ENCODE data around the gene HNRNPH3.
A peak's percentile ranks its signal among the peaks of the same experiment; 100 is the strongest.
"Not testable (repeated sequence)": the region's sequence is repeated elsewhere in the genome, so short reads cannot be mapped to it uniquely, and the experiment has no call there.

HNRNPH3 gene

GRCh38 chr10:68305854-68306253, 26.0 kb upstream of the HNRNPH3 start:
- H3K4me3 ChIP-seq (ENCODE audit: low read length) = no peak overlapping the region
- no peaks in the 10 kb centered on the region for H3K4me1 ChIP-seq (ENCODE audit: control insufficient read depth, insufficient read depth, low read length)
- H3K9me3 ChIP-seq (replicated peaks; ENCODE audit: low read length) = no peaks in the 10 kb centered on the region
- no peak overlapping the region for H3K9ac ChIP-seq (ENCODE audit: low read depth, low read length)
- no peaks in the 10 kb centered on the region for H3K36me3 ChIP-seq (ENCODE audit: insufficient read depth, low read length)
- no peaks in the 10 kb centered on the region for H3K27me3 ChIP-seq (ENCODE audit: control insufficient read depth, insufficient read depth, low read length)
- H3K4me2 ChIP-seq (ENCODE audit: low read length) = no peak overlapping the region

DNA sequence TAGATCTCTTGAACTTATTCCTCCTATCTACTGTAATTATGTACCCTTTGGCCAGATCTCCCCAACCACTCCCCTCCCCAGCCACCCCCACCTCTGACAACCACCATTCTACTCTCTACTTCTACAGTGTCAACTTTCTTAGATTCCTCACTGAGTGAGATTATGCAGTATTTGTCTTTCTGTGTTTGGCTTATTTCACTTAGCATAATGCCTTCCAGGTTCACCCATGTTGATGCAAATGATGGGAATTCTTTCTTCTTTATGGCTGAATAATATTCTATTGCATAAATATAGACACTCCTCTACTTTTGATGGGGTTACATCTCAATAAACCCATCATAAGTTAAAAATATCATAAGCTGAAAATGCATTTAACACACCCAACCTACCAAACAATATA, 21.3 kb upstream of the HNRNPH3 start:
- Histone ChIP-seq H3K9me3 (replicated peaks; ENCODE audit: low read length) (no peaks in the 10 kb centered on the region), H3K4me1 (ENCODE audit: control insufficient read depth, insufficient read depth, low read length) (no peaks in the 10 kb centered on the region), H3K36me3 (ENCODE audit: insufficient read depth, low read length) (no peaks in the 10 kb centered on the region), H3K4me3 (ENCODE audit: low read length) (no peak overlapping the region), H3K27me3 (ENCODE audit: control insufficient read depth, insufficient read depth, low read length) (no peaks in the 10 kb centered on the region), H3K9ac (ENCODE audit: low read depth, low read length) (no peak overlapping the region), H3K4me2 (ENCODE audit: low read length) (no peak overlapping the region)

DNA sequence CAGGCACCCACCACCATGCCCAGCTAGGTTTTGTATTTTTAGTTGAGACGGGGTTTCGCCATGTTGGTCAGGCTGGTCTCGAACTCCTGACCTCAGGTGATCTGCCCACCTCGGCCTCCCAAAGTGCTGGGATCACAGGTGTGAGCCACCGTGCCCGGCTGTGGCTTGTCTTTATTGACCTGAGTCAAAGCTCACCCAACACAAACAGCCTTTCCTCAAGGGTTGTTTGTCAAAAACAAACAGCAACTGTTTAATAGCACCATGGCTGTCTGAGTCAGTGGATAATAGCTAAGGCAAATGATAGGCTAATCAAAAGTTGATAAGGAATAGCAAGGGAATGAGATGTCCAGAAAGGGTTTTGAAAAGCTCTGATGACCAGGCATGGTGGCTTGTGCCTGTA, 16.9 kb upstream of the HNRNPH3 start:
- not testable (repeated sequence) for H3K36me3 ChIP-seq (ENCODE audit: insufficient read depth, low read length); H3K9ac ChIP-seq (ENCODE audit: low read depth, low read length); H3K4me1 ChIP-seq (ENCODE audit: control insufficient read depth, insufficient read depth, low read length); H3K9me3 ChIP-seq (replicated peaks; ENCODE audit: low read length); H3K4me3 ChIP-seq (ENCODE audit: low read length); H3K4me2 ChIP-seq (ENCODE audit: low read length); H3K27me3 ChIP-seq (ENCODE audit: control insufficient read depth, insufficient read depth, low read length)

DNA sequence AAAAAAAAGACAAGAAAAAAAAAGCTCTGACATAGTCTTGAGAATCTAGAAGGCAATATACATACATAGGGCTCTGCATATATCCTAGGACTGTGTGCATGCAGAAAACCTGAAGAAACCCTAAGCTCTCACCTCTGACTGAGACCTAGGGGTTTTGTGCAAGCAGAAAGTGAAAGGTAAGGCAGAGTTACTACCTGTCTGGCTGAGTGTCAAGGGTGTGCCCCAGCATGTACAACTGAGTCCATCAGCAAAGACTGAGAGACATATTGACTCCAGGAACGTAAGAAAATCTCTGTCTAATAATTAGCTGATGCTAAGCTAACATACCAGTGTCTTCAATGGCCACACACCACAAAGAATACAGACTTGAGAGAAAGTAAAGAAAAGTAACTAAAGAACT, 16.3 kb upstream of the HNRNPH3 start:
- H3K4me1 ChIP-seq (ENCODE audit: control insufficient read depth, insufficient read depth, low read length) = no peaks in the 10 kb centered on the region
- no peak overlapping the region for H3K9ac ChIP-seq (ENCODE audit: low read depth, low read length)
- no peaks in the 10 kb centered on the region for H3K27me3 ChIP-seq (ENCODE audit: control insufficient read depth, insufficient read depth, low read length)
- H3K36me3 ChIP-seq (ENCODE audit: insufficient read depth, low read length) = no peaks in the 10 kb centered on the region
- H3K4me3 ChIP-seq (ENCODE audit: low read length) = no peak overlapping the region
- no peak overlapping the region for H3K4me2 ChIP-seq (ENCODE audit: low read length)
- peaks cover 4% of the 10 kb centered on the region for H3K9me3 ChIP-seq (replicated peaks; ENCODE audit: low read length)

GRCh38 chr10:68318331-68319059, 13.4 kb upstream of the HNRNPH3 start:
- Histone ChIP-seq H3K9ac (ENCODE audit: low read depth, low read length) (no peak overlapping the region), H3K4me1 (ENCODE audit: control insufficient read depth, insufficient read depth, low read length) (no peaks in the 10 kb centered on the region), H3K4me2 (ENCODE audit: low read length) (no peak overlapping the region), H3K36me3 (ENCODE audit: insufficient read depth, low read length) (no peaks in the 10 kb centered on the region), H3K27me3 (ENCODE audit: control insufficient read depth, insufficient read depth, low read length) (no peaks in the 10 kb centered on the region), H3K4me3 (ENCODE audit: low read length) (no peak overlapping the region), H3K9me3 (replicated peaks; ENCODE audit: low read length) (peaks cover 4% of the 10 kb centered on the region)

- not testable (repeated sequence) for H3K4me3 ChIP-seq (ENCODE audit: low read length); H3K9me3 ChIP-seq (replicated peaks; ENCODE audit: low read length); H3K9ac ChIP-seq (ENCODE audit: low read depth, low read length); H3K27me3 ChIP-seq (ENCODE audit: control insufficient read depth, insufficient read depth, low read length); H3K36me3 ChIP-seq (ENCODE audit: insufficient read depth, low read length); H3K4me2 ChIP-seq (ENCODE audit: low read length)
- H3K4me1 ChIP-seq (ENCODE audit: control insufficient read depth, insufficient read depth, low read length) = peaks cover 18% of the 10 kb centered on the region
Measured at GRCh38 chr10:68324396-68324795, 7.5 kb upstream of the HNRNPH3 start.

DNA sequence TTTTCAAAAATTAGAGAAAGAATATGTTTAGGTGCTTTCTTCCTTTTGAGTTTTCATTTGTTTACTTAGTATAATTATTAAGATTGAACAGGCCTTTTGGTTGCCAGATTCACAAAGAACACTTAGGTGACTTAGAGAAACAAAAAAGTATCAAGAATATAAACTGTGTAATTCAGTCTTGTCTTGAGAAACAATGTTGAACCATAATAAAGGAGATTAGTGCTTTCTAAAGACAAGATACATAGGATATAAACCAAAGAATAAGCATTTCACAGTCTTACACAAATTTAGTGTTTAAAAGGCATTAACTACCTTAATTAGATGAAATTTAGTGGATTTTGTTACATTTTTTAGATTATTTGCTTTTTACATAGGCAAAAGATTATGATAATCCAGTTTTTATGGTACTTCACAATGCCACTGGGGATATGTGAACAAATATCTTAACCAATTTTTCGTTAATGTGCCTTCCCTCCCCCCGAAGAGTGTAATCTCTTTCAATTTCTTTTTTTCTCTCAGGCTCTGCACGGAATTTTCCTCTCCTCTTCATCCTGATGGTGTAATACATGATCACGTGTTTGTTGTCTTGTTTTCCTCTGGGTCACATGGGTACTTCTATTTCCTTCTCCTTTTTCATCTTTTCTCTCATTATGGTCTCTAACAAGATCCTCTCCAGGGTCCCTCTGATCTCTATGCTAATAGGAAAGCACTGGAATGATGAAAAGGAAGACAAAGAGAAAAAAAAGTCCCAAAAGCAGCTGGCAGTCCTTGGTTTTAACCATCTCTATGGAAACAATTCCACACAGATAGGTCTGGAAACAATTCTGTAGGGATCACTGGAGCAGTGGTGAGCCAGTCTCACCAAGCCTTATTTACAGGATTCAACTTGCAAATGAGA, 3.7 kb upstream of the HNRNPH3 start:
- H3K36me3 ChIP-seq (ENCODE audit: insufficient read depth, low read length) = no peaks in the 10 kb centered on the region
- H3K4me1 ChIP-seq (ENCODE audit: control insufficient read depth, insufficient read depth, low read length) = peaks cover 31% of the 10 kb centered on the region
- no peaks in the 10 kb centered on the region for H3K27me3 ChIP-seq (ENCODE audit: control insufficient read depth, insufficient read depth, low read length)
- peak overlapping the region; percentile 73 for H3K9ac ChIP-seq (ENCODE audit: low read depth, low read length)
- H3K4me2 ChIP-seq (ENCODE audit: low read length) = peak overlapping the region; percentile 74
- H3K9me3 ChIP-seq (replicated peaks; ENCODE audit: low read length) = no peaks in the 10 kb centered on the region
- H3K4me3 ChIP-seq (ENCODE audit: low read length) = peak overlapping the region; percentile 44

- Histone ChIP-seq H3K4me3 (ENCODE audit: low read length) (no peak overlapping the region), H3K9me3 (replicated peaks; ENCODE audit: low read length) (no peaks in the 10 kb centered on the region), H3K4me2 (ENCODE audit: low read length) (no peak overlapping the region), H3K9ac (ENCODE audit: low read depth, low read length) (no peak overlapping the region), H3K4me1 (ENCODE audit: control insufficient read depth, insufficient read depth, low read length) (peaks cover 31% of the 10 kb centered on the region), H3K36me3 (ENCODE audit: insufficient read depth, low read length) (peaks cover 5% of the 10 kb centered on the region), H3K27me3 (ENCODE audit: control insufficient read depth, insufficient read depth, low read length) (no peaks in the 10 kb centered on the region)
Measured at GRCh38 chr10:68329506-68329861, 2.4 kb upstream of the HNRNPH3 start.

DNA sequence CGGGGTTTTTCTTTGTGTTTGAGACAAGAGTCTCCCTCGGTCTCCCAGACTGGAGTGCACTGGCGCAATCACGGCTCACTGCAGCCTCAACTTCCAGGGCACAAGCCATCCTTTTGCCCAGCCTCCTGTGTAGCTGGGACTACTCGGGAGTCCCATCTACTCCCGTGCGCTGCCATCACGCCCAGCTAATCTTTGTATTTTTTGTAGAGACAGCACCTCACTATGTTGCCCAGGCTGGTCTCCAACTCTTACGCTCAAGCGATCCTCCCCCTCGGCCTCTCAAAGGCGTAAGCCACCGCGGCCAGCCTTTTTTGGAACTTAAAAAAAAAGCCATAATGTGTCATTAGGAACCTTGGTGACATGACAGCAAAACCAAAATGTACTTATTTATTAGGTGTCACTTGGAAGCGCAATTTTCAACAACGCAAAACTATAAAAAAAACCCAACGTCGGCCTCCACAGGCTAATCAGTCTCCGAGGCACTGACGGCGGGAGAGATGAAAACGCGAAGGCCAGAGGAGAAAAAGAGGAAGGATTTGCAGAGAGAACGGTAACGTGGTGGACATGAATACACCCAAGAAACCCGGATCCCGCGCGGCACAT, 911 bp upstream of the HNRNPH3 start:
- Histone ChIP-seq H3K4me1 (ENCODE audit: control insufficient read depth, insufficient read depth, low read length) (peaks cover 37% of the 10 kb centered on the region), H3K4me2 (ENCODE audit: low read length) (peak overlapping the region; percentile 97), H3K9me3 (replicated peaks; ENCODE audit: low read length) (no peaks in the 10 kb centered on the region), H3K27me3 (ENCODE audit: control insufficient read depth, insufficient read depth, low read length) (no peaks in the 10 kb centered on the region), H3K9ac (ENCODE audit: low read depth, low read length) (peak overlapping the region; percentile 100), H3K4me3 (ENCODE audit: low read length) (peak overlapping the region; percentile 96), H3K36me3 (ENCODE audit: insufficient read depth, low read length) (peaks cover 5% of the 10 kb centered on the region)

GRCh38 chr10:68332259-68333057, 594 bp downstream of the HNRNPH3 start, which contains the start of gene PBLD:
Gene PBLD, minus strand, starts transcription at chr10:68332928. Its CDS starts 26,084 bp downstream, at chr10:68306844.
- Histone ChIP-seq H3K4me1 (ENCODE audit: control insufficient read depth, insufficient read depth, low read length) (peaks cover 51% of the 10 kb centered on the region), H3K4me3 (ENCODE audit: low read length) (peak within 1 kb of the TSS; percentile 96), H3K9me3 (replicated peaks; ENCODE audit: low read length) (no peaks in the 10 kb centered on the region), H3K36me3 (ENCODE audit: insufficient read depth, low read length) (peaks cover 12% of the 10 kb centered on the region), H3K9ac (ENCODE audit: low read depth, low read length) (peak within 1 kb of the TSS; percentile 100), H3K27me3 (ENCODE audit: control insufficient read depth, insufficient read depth, low read length) (no peaks in the 10 kb centered on the region), H3K4me2 (ENCODE audit: low read length) (peak within 1 kb of the TSS; percentile 97)

- Histone ChIP-seq H3K4me2 (ENCODE audit: low read length) (peak overlapping the region; percentile 97), H3K4me1 (ENCODE audit: control insufficient read depth, insufficient read depth, low read length) (peaks cover 50% of the 10 kb centered on the region), H3K9me3 (replicated peaks; ENCODE audit: low read length) (no peaks in the 10 kb centered on the region), H3K9ac (ENCODE audit: low read depth, low read length) (peak overlapping the region; percentile 100), H3K36me3 (ENCODE audit: insufficient read depth, low read length) (peaks cover 16% of the 10 kb centered on the region), H3K4me3 (ENCODE audit: low read length) (peak overlapping the region; percentile 96), H3K27me3 (ENCODE audit: control insufficient read depth, insufficient read depth, low read length) (no peaks in the 10 kb centered on the region)
Measured at GRCh38 chr10:68333058-68333395, 1.2 kb downstream of the HNRNPH3 start.
